Uterus (tissue), 4 donors: ENCODE measurements around the gene CLTB. TPM values are rescaled to one million over a fixed set of nuclear protein-coding genes. Genes with fewer than 3 reads are reported as not detected.

Experiments
- DNase-seq, 2 donors: peaks; one replicate each; pipeline ENCODE4 v3.0.0-alpha.2; 2019 to 2020
- H3K27ac ChIP-seq, 2 donors: fragments of 200-600 bp; sonication (generic); 1 replicate in 1 of 2; 2 replicates in 1 of 2; pipeline ENCODE4 v1.5.1; 2016 to 2018
- H3K27me3 ChIP-seq, 2 donors: fragments of 200-600 bp; sonication (generic); one replicate each; pipeline ENCODE4 v1.5.1; 2018 to 2019; ENCODE audit warnings: control low read depth in 1 of 2
- H3K36me3 ChIP-seq, 2 donors: fragments of 200-600 bp; sonication (generic); one replicate each; pipeline ENCODE4 v1.5.1; 2019; ENCODE audit warnings: control low read depth in 1 of 2
- H3K4me1 ChIP-seq, 2 donors: fragments of 200-600 bp; sonication (generic); one replicate each; pipeline ENCODE4 v1.5.1; 2018 to 2019; ENCODE audit warnings: control low read depth in 1 of 2
- H3K4me3 ChIP-seq, 2 donors: fragments of 200-600 bp; sonication (generic); 1 replicate in 1 of 2; 2 replicates in 1 of 2; pipeline ENCODE4 v1.5.1; 2018 to 2019; ENCODE audit warnings: mild to moderate bottlenecking in 1 of 2
- H3K9me3 ChIP-seq, 2 donors: fragments of 200-600 bp; sonication (generic); one replicate each; pipeline ENCODE4 v1.5.1; 2019; ENCODE audit warnings: control low read depth in 1 of 2
- CTCF ChIP-seq, 4 experiments: fragments of 200-600 bp in 2 of 4; fragments of 450-650 bp in 2 of 4; sonication (generic) in 2 of 4; IDR thresholded peaks; one replicate each; pipeline ENCODE4 v1.5.1; 2016 to 2019; ENCODE audit warnings: antibody characterized with exemption in 4 of 4, mild to moderate bottlenecking in 2 of 4, moderate library complexity in 1 of 4
- POLR2A ChIP-seq, 2 donors: fragments of 450-650 bp; IDR thresholded peaks; one replicate each; pipeline ENCODE4 v1.6.1; 2016; ENCODE audit warnings: antibody characterized with exemption in 2 of 2, mild to moderate bottlenecking in 1 of 2, moderate library complexity in 1 of 2
- intact Hi-C: fragments of 100-400 bp; cut with DNase I; formaldehyde crosslinking; loops from one replicate; pipeline ENCODE4 v1.15.1; 2023; ENCODE audit warnings: low total_unique reads
- total RNA-seq, 4 donors: library from RNA; depleted of rRNA in 3 of 4; stranded (reverse); fragments of >200 nt in 3 of 4; gene quantifications; one replicate each; pipeline versions ENCODE4 v1.1.0 to v1.2.4, GENCODE V29; 2014 to 2023
- donor health status: DM: yes; HTN: yes; CAD: no.

CLTB gene
- total RNA-seq, 4 donors from 2014 or later = 34.7 to 162 (median 63.4) TPM

GRCh38 chr5:176387384-176387925, 28.9 kb downstream of the CLTB start:
- Histone ChIP-seq H3K9me3 (no peaks in the 10 kb centered on the region), H3K27me3 (no peaks in the 10 kb centered on the region), H3K4me3 (peak overlapping the region; percentile 89 to 97), H3K27ac (no peak overlapping the region), H3K4me1 (peaks cover 0 to 5% of the 10 kb centered on the region in 2 donors), H3K36me3 (no peaks in the 10 kb centered on the region)
- TF ChIP-seq CTCF (IDR thresholded peaks at IDR 0.05) (no peak), POLR2A (IDR thresholded peaks at IDR 0.05) (no peak)
- no peak for DNase-seq
- intact Hi-C loops = no loop called here

- TF ChIP-seq CTCF (IDR thresholded peaks at IDR 0.05) (no peak), POLR2A (IDR thresholded peaks at IDR 0.05) (no peak)
- no peaks in the 10 kb centered on the region for H3K36me3 ChIP-seq
- no peak for DNase-seq
- no peak overlapping the region for H3K4me3 ChIP-seq
- intact Hi-C loops = no loop called here
- no peaks in the 10 kb centered on the region for H3K27me3 ChIP-seq
- peaks cover 0 to 5% of the 10 kb centered on the region in 2 donors for H3K4me1 ChIP-seq
- H3K9me3 ChIP-seq = no peaks in the 10 kb centered on the region
- H3K27ac ChIP-seq = no peak overlapping the region
These were observed 29.8 kb downstream of the CLTB start for GRCh38 chr5:176386491-176386890.

GRCh38 chr5:176384991-176385390, 31.3 kb downstream of the CLTB start:
- intact Hi-C loops = no loop called here
- Histone ChIP-seq H3K4me3 (no peak overlapping the region), H3K4me1 (peaks cover 0 to 5% of the 10 kb centered on the region in 2 donors), H3K27me3 (no peaks in the 10 kb centered on the region), H3K9me3 (no peaks in the 10 kb centered on the region), H3K36me3 (no peaks in the 10 kb centered on the region), H3K27ac (no peak overlapping the region)
- TF ChIP-seq CTCF (IDR thresholded peaks at IDR 0.05) (no peak), POLR2A (IDR thresholded peaks at IDR 0.05) (no peak)
- DNase-seq = no peak

GRCh38 chr5:176384366-176384930, 31.9 kb downstream of the CLTB start:
- no peaks in the 10 kb centered on the region for H3K36me3 ChIP-seq
- no peaks in the 10 kb centered on the region for H3K9me3 ChIP-seq
- H3K4me1 ChIP-seq = peaks cover 0 to 5% of the 10 kb centered on the region in 2 donors
- no peak overlapping the region for H3K4me3 ChIP-seq
- TF ChIP-seq CTCF (IDR thresholded peaks at IDR 0.05) (no peak), POLR2A (IDR thresholded peaks at IDR 0.05) (no peak)
- no peak overlapping the region for H3K27ac ChIP-seq
- H3K27me3 ChIP-seq = no peaks in the 10 kb centered on the region
- intact Hi-C loops = no loop called here
- DNase-seq = no peak

- no peaks in the 10 kb centered on the region for H3K36me3 ChIP-seq
- H3K27ac ChIP-seq = no peak overlapping the region
- no peak overlapping the region for H3K4me3 ChIP-seq
- H3K4me1 ChIP-seq = peaks cover 0 to 5% of the 10 kb centered on the region in 2 donors
- no peak for DNase-seq
- H3K27me3 ChIP-seq = no peaks in the 10 kb centered on the region
- TF ChIP-seq CTCF (IDR thresholded peaks at IDR 0.05) = no peak
- TF ChIP-seq POLR2A (IDR thresholded peaks at IDR 0.05) = no peak
- H3K9me3 ChIP-seq = no peaks in the 10 kb centered on the region
- intact Hi-C loops = no loop called here
These were observed 32.4 kb downstream of the CLTB start for GRCh38 chr5:176383961-176384360.
